IMR-90 (cell line): ENCODE data around the gene ROR2. TPM values are rescaled to one million over a fixed set of nuclear protein-coding genes. Genes with fewer than 3 reads are reported as not detected.

Source experiments
- ATAC-seq: fragments of 200-7000 bp; cut with Tn5 transposase; 2 replicates; pipeline ENCODE4 v1.9.1; 2020; ENCODE audit warnings: low read depth, mild to moderate bottlenecking, moderate library complexity
- BruUV-seq: library from RNA; stranded (reverse); fragments of 400-500 nt; replicated peaks from 2 replicates; lab custom pipeline; 2021; lab: Mats Ljungman, UMichigan
- CTCF ChIA-PET: fragments of 300-600 bp; formaldehyde crosslinking; extraction: SDS; loops from one replicate; lab custom pipeline; 2021; ENCODE audit warnings: antibody characterized with exemption; lab: Yijun Ruan, JAX
- POLR2A ChIA-PET: fragments of 300-600 bp; sonication (Branson Sonifier 250); formaldehyde crosslinking; loops from one replicate; lab custom pipeline; 2022; ENCODE audit warnings: antibody characterized with exemption; ENCODE audit not compliant: unreplicated experiment; lab: Charles Lee
- DNase-seq: peaks from one replicate; pipeline ENCODE4 v3.0.0; 2013
- H2AFZ ChIP-seq: replicated peaks from 2 replicates; pipeline ENCODE3; 2013; ENCODE audit warnings: low read length, mild to moderate bottlenecking; ENCODE audit not compliant: poor library complexity
- H2AK5ac ChIP-seq: 2 replicates; pipeline ENCODE4 v1.6.1; 2013; ENCODE audit warnings: low read depth, low read length, inconsistent platforms
- H2AK9ac ChIP-seq: replicated peaks from 2 replicates; pipeline ENCODE3; 2013; ENCODE audit warnings: mild to moderate bottlenecking, low read depth, low read length, moderate library complexity; ENCODE audit not compliant: poor library complexity
- H2BK120ac ChIP-seq: 2 replicates; pipeline ENCODE4 v1.6.1; 2013; ENCODE audit warnings: low read depth, low read length, inconsistent platforms
- H2BK15ac ChIP-seq: 3 replicates; pipeline ENCODE4 v1.6.1; 2013; ENCODE audit warnings: low read depth, low read length, inconsistent platforms
- H2BK20ac ChIP-seq: 2 replicates; pipeline ENCODE4 v1.6.1; 2013; ENCODE audit warnings: low read depth, mild to moderate bottlenecking, inconsistent platforms, low read length, moderate library complexity
- H2BK5ac ChIP-seq: 2 replicates; pipeline ENCODE4 v1.6.1; 2013; ENCODE audit warnings: mild to moderate bottlenecking, low read depth, low read length, inconsistent platforms; ENCODE audit not compliant: poor library complexity, severe bottlenecking
- H3K14ac ChIP-seq: replicated peaks from 2 replicates; pipeline ENCODE4 v1.6.1; 2013; ENCODE audit warnings: low read depth, low read length, inconsistent platforms
- H3K18ac ChIP-seq: 2 replicates; pipeline ENCODE4 v1.6.1; 2013; ENCODE audit warnings: low read depth, low read length, control low read depth
- H3K23ac ChIP-seq: 2 replicates; pipeline ENCODE4 v1.6.1; 2013; ENCODE audit warnings: low read depth, low read length, inconsistent platforms
- H3K27ac ChIP-seq: 2 replicates; pipeline ENCODE4 v1.5.1; 2013; ENCODE audit warnings: mild to moderate bottlenecking, control low read depth, low read length; ENCODE audit not compliant: insufficient read depth
- H3K27me3 ChIP-seq: 2 replicates; pipeline ENCODE4 v1.6.1; 2013; ENCODE audit warnings: low read length; ENCODE audit not compliant: control insufficient read depth, insufficient read depth
- H3K36me3 ChIP-seq: 2 replicates; pipeline ENCODE4 v1.6.1; 2013; ENCODE audit warnings: low read length, mixed read lengths; ENCODE audit not compliant: control insufficient read depth, insufficient read depth
- H3K4ac ChIP-seq: 2 replicates; pipeline ENCODE4 v1.6.1; 2013; ENCODE audit warnings: low read depth, low read length, inconsistent platforms
- H3K4me1 ChIP-seq: 2 replicates; pipeline ENCODE4 v1.6.1; 2013; ENCODE audit warnings: low read length, mixed read lengths; ENCODE audit not compliant: control insufficient read depth, insufficient read depth
- H3K4me2 ChIP-seq: 2 replicates; pipeline ENCODE4 v1.6.1; 2013; ENCODE audit warnings: low read depth, mild to moderate bottlenecking, control low read depth, low read length, moderate library complexity
- H3K4me3 ChIP-seq: 2 replicates; pipeline ENCODE4 v1.5.1; 2013; ENCODE audit warnings: low read depth, mild to moderate bottlenecking, control low read depth, low read length, moderate library complexity; ENCODE audit not compliant: insufficient read depth
- H3K56ac ChIP-seq: 2 replicates; pipeline ENCODE4 v1.6.1; 2013; ENCODE audit warnings: low read length, inconsistent platforms; ENCODE audit not compliant: insufficient read depth; ENCODE audit errors: extremely low read depth
- H3K79me1 ChIP-seq, 2 experiments: 2 replicates each; pipeline ENCODE4 v1.6.1; 2013; ENCODE audit warnings: low read length in 2 of 2, inconsistent platforms in 1 of 2, low read depth in 1 of 2
- H3K9ac ChIP-seq: 2 replicates; pipeline ENCODE4 v1.6.1; 2013; ENCODE audit warnings: low read depth, low read length, control low read depth
- H3K9me1 ChIP-seq: 2 replicates; pipeline ENCODE4 v1.6.1; 2013; ENCODE audit warnings: low read length, inconsistent platforms; ENCODE audit not compliant: insufficient read depth
- H3K9me3 ChIP-seq: 2 replicates; pipeline ENCODE4 v1.6.1; 2013; ENCODE audit warnings: low read length; ENCODE audit not compliant: control insufficient read depth, insufficient read depth
- H4K20me1 ChIP-seq: 2 replicates; pipeline ENCODE4 v1.6.1; 2013; ENCODE audit warnings: low read length, inconsistent platforms; ENCODE audit not compliant: insufficient read depth
- H4K5ac ChIP-seq: 2 replicates; pipeline ENCODE4 v1.6.1; 2013; ENCODE audit warnings: mild to moderate bottlenecking, low read depth, low read length, control low read depth
- H4K8ac ChIP-seq, 2 experiments: 2 replicates each; pipeline ENCODE4 v1.6.1; 2013; ENCODE audit warnings: low read depth in 2 of 2, low read length in 2 of 2, control low read depth in 1 of 2, inconsistent platforms in 1 of 2
- H4K91ac ChIP-seq: 2 replicates; pipeline ENCODE4 v1.6.1; 2013; ENCODE audit warnings: low read depth, low read length, inconsistent platforms; ENCODE audit not compliant: insufficient read depth
- BHLHE40 ChIP-seq: fragments of 150-350 bp; IDR thresholded peaks from 2 replicates; pipeline ENCODE4 v1.6.1; 2016; ENCODE audit warnings: mild to moderate bottlenecking, low read depth, low read length
- CEBPB ChIP-seq: IDR thresholded peaks from 2 replicates; pipeline ENCODE4 v1.6.1; 2012; ENCODE audit warnings: low read depth, low read length, improper control_type of control experiment
- CHD1 ChIP-seq: IDR thresholded peaks from 2 replicates; pipeline ENCODE4 v1.6.1; 2012; ENCODE audit warnings: low read depth, low read length, improper control_type of control experiment
- CTCF ChIP-seq: conservative IDR thresholded peaks from 2 replicates; pipeline ENCODE4 v1.5.1; 2012; ENCODE audit warnings: mild to moderate bottlenecking, low read depth, low read length, improper control_type of control experiment
- ELK1 ChIP-seq: fragments of 150-350 bp; IDR thresholded peaks from 2 replicates; pipeline ENCODE4 v1.6.1; 2016; ENCODE audit warnings: low read depth, mild to moderate bottlenecking, low read length, moderate library complexity, borderline replicate concordance
- FOS ChIP-seq: fragments of 150-350 bp; IDR thresholded peaks from 2 replicates; pipeline ENCODE4 v1.6.1; 2016; ENCODE audit warnings: low read depth, low read length
- MAFK ChIP-seq: IDR thresholded peaks from 2 replicates; pipeline ENCODE4 v1.6.1; 2012; ENCODE audit warnings: low read depth, low read length, improper control_type of control experiment
- MAZ ChIP-seq: IDR thresholded peaks from 2 replicates; pipeline ENCODE4 v1.6.1; 2012; ENCODE audit warnings: low read depth, mild to moderate bottlenecking, low read length, improper control_type of control experiment, moderate library complexity, borderline replicate concordance
- MXI1 ChIP-seq: IDR thresholded peaks from 2 replicates; pipeline ENCODE4 v1.6.1; 2012; ENCODE audit warnings: low read depth, mild to moderate bottlenecking, low read length, moderate library complexity, borderline replicate concordance
- NFE2L2 ChIP-seq: fragments of 150-350 bp; IDR thresholded peaks from 2 replicates; pipeline ENCODE4 v1.6.1; 2016; ENCODE audit warnings: low read depth, mild to moderate bottlenecking, low read length
- POLR2A ChIP-seq: IDR thresholded peaks from 2 replicates; pipeline ENCODE4 v1.6.1; 2012; ENCODE audit warnings: mild to moderate bottlenecking, low read depth, low read length
- RAD21 ChIP-seq: IDR thresholded peaks from 2 replicates; pipeline ENCODE4 v1.6.1; 2012; ENCODE audit warnings: low read length, improper control_type of control experiment
- RCOR1 ChIP-seq: IDR thresholded peaks from 2 replicates; pipeline ENCODE4 v1.6.1; 2012; ENCODE audit warnings: mild to moderate bottlenecking, low read length, improper control_type of control experiment; ENCODE audit not compliant: insufficient replicate concordance
- RFX5 ChIP-seq: IDR thresholded peaks from 2 replicates; pipeline ENCODE4 v1.8.0; 2012; ENCODE audit warnings: low read depth, mild to moderate bottlenecking, low read length, moderate library complexity
- SMC3 ChIP-seq: fragments of 150-350 bp; IDR thresholded peaks from 2 replicates; pipeline ENCODE4 v1.6.1; 2016; ENCODE audit warnings: low read depth, mild to moderate bottlenecking, antibody characterized with exemption, low read length, moderate library complexity
- USF2 ChIP-seq: fragments of 150-350 bp; IDR thresholded peaks from 2 replicates; pipeline ENCODE4 v1.6.1; 2017; ENCODE audit warnings: mild to moderate bottlenecking, antibody characterized with exemption, low read length, low read depth
- WGBS, 2 experiments: methylation state at CpG; one replicate each; pipeline versions ENCODE4 v1.1.5 to v1.1.7; 2013; ENCODE audit warnings: missing lambda C conversion rate in 2 of 2; ENCODE audit not compliant: insufficient read length in 1 of 2; ENCODE audit errors: extremely low coverage in 2 of 2; 5-methylcytosine and 5-hydroxymethylcytosine counted together
- dilution Hi-C: fragments of 300-500 bp; cut with HindIII; formaldehyde crosslinking; loops from one replicate; pipeline ENCODE4 v1.14.3; 2018; ENCODE audit warnings: low sequenced_read_pairs; ENCODE audit not compliant: unreplicated experiment
- in situ Hi-C: fragments of 300-500 bp; cut with MboI; formaldehyde crosslinking; loops from 3 replicates; pipeline ENCODE4 v1.14.3; 2019; ENCODE audit warnings: low sequenced_read_pairs, inconsistent platforms, mixed read lengths
- intact Hi-C: fragments of 100-400 bp; cut with micrococcal nuclease; formaldehyde crosslinking; loops from 2 replicates; pipeline ENCODE4 v1.10.0; 2022
- polyA plus RNA-seq, 3 experiments: library from polyadenylated mRNA; depleted of rRNA; stranded (reverse); fragments of >200 nt; gene quantifications; 2 replicates each; pipeline ENCODE4 v1.2.3, GENCODE V29; 2012; ENCODE audit warnings: low replicate concordance in 1 of 3
- total RNA-seq: library from RNA; depleted of rRNA; stranded (reverse); fragments of >200 nt; gene quantifications from 2 replicates; pipeline ENCODE4 v1.2.3, GENCODE V29; 2012

The ROR2 gene
- total and polyA plus RNA-seq, 2 of the 4 experiments (the other 2 are of a cell fraction) = 2.3 to 4.8 TPM

- Histone ChIP-seq H2BK15ac (no peak overlapping the region), H2AFZ (no peak overlapping the region), H3K9me3 (peaks cover 2% of the 10 kb centered on the region; the same call in 1 of the 2 replicates), H2AK9ac (no peak overlapping the region), H4K91ac (no peak overlapping the region), H3K4me2 (no peak overlapping the region), H4K8ac (no peak overlapping the region), H2BK120ac (no peak overlapping the region), H3K9ac (no peak overlapping the region), H3K4ac (no peak overlapping the region), H4K5ac (no peak overlapping the region), H2AK5ac (no peak overlapping the region), H2BK5ac (no peak overlapping the region), H3K4me3 (no peak overlapping the region), H3K23ac (no peak overlapping the region), H3K4me1 (peaks cover 16% of the 10 kb centered on the region), H3K27ac (no peak overlapping the region), H3K36me3 (peaks cover 2% of the 10 kb centered on the region; the same call in 1 of the 2 replicates), H3K79me1 (0 out of 4 replicates have a peak, but pooled peaks cover 0 to 6% of the 10 kb centered on the region in 2 experiments), H3K18ac (no peak overlapping the region), H3K27me3 (peaks cover 4% of the 10 kb centered on the region; the same call in 1 of the 2 replicates), H2BK20ac (no peak overlapping the region), H4K20me1 (peaks cover 8% of the 10 kb centered on the region), H3K56ac (no peak overlapping the region), H3K9me1 (peaks cover 14% of the 10 kb centered on the region), H3K14ac (no peak overlapping the region)
- WGBS, 2 experiments = 86% methylated on average over 7 of the region's 15 CpGs; no CpG with 5 or more reads in 1 of the 2 experiments
- ATAC-seq (no peak), DNase-seq (no peak)
- TF ChIP-seq RFX5 (no peak), MAZ (no peak), CHD1 (no peak), RAD21 (no peak), POLR2A (no peak), CTCF (no peak), NFE2L2 (no peak), ELK1 (no peak), CEBPB (no peak), BHLHE40 (no peak), MXI1 (no peak), MAFK (no peak), USF2 (no peak), FOS (no peak), SMC3 (no peak), RCOR1 (no peak)
- dilution Hi-C loops (no loop called here), in situ Hi-C loops (no loop called here), intact Hi-C loops (no loop called here)
- ChIA-PET POLR2A (no interaction called here), CTCF (no interaction called here)
- no TSS peak for BruUV-seq
Observed at GRCh38 chr9:91768507-91768906, 181.5 kb downstream of the ROR2 start.
